H9 (cell line): ENCODE results near the gene HOXA2. TPM values are rescaled to one million over a fixed set of nuclear protein-coding genes. Genes with fewer than 3 reads are reported as not detected.

ENCODE experiments used
- DNase-seq: peaks from one replicate; pipeline ENCODE4 v3.0.0-alpha.2; 2017
- H2AFZ ChIP-seq: one replicate; pipeline ENCODE4 v1.6.1; 2013; ENCODE audit warnings: mild to moderate bottlenecking, low read length, control low read depth, moderate library complexity
- H2AK5ac ChIP-seq: 2 replicates; pipeline ENCODE4 v1.6.1; 2013; ENCODE audit warnings: low read length, control low read depth, mixed read lengths; ENCODE audit not compliant: insufficient read length
- H2BK120ac ChIP-seq: one replicate; pipeline ENCODE4 v1.6.1; 2013; ENCODE audit warnings: low read depth, mild to moderate bottlenecking, low read length, control low read depth, inconsistent platforms; ENCODE audit not compliant: poor library complexity, severe bottlenecking
- H2BK12ac ChIP-seq: 2 replicates; pipeline ENCODE4 v1.6.1; 2013; ENCODE audit warnings: low read length, control low read depth, mixed read lengths, low read depth; ENCODE audit not compliant: insufficient read length
- H2BK15ac ChIP-seq: 2 replicates; pipeline ENCODE4 v1.6.1; 2013; ENCODE audit warnings: low read depth, low read length, control low read depth
- H2BK20ac ChIP-seq: one replicate; pipeline ENCODE4 v1.6.1; 2013; ENCODE audit warnings: low read depth, mild to moderate bottlenecking, low read length, control low read depth, inconsistent platforms; ENCODE audit not compliant: poor library complexity, severe bottlenecking
- H2BK5ac ChIP-seq: 2 replicates; pipeline ENCODE4 v1.6.1; 2013; ENCODE audit warnings: low read length, control low read depth, mixed read lengths; ENCODE audit not compliant: insufficient read length
- H3K14ac ChIP-seq: 2 replicates; pipeline ENCODE4 v1.6.1; 2013; ENCODE audit warnings: low read length, control low read depth; ENCODE audit not compliant: insufficient read depth
- H3K18ac ChIP-seq: 2 replicates; pipeline ENCODE4 v1.6.1; 2013; ENCODE audit warnings: low read depth, mild to moderate bottlenecking, mixed read lengths, low read length, control low read depth; ENCODE audit not compliant: insufficient read length
- H3K23ac ChIP-seq: 2 replicates; pipeline ENCODE4 v1.6.1; 2013; ENCODE audit warnings: low read length, control low read depth, mixed read lengths, low read depth; ENCODE audit not compliant: insufficient read length
- H3K23me2 ChIP-seq: 2 replicates; pipeline ENCODE4 v1.6.1; 2013; ENCODE audit warnings: low read depth, mild to moderate bottlenecking, mixed read lengths, low read length, control low read depth; ENCODE audit not compliant: insufficient read length, poor library complexity, severe bottlenecking
- H3K27ac ChIP-seq: 2 replicates; pipeline ENCODE4 v1.5.1; 2013; ENCODE audit warnings: low read length, control low read depth, mixed read lengths, low read depth; ENCODE audit not compliant: insufficient read length
- H3K27me3 ChIP-seq: 2 replicates; pipeline ENCODE4 v1.6.1; 2013; ENCODE audit warnings: low read length, control low read depth, inconsistent platforms; ENCODE audit not compliant: insufficient read depth
- H3K4ac ChIP-seq: 2 replicates; pipeline ENCODE4 v1.6.1; 2013; ENCODE audit warnings: low read depth, mild to moderate bottlenecking, control low read depth, inconsistent platforms, low read length, moderate library complexity
- H3K4me1 ChIP-seq: 2 replicates; pipeline ENCODE4 v1.6.1; 2013; ENCODE audit warnings: low read length, control low read depth, inconsistent platforms; ENCODE audit not compliant: insufficient read depth
- H3K4me2 ChIP-seq: 2 replicates; pipeline ENCODE4 v1.6.1; 2013; ENCODE audit warnings: low read length, control low read depth, mixed read lengths; ENCODE audit not compliant: insufficient read length, insufficient read depth
- H3K56ac ChIP-seq: 2 replicates; pipeline ENCODE4 v1.6.1; 2013; ENCODE audit warnings: low read depth, mild to moderate bottlenecking, mixed read lengths, low read length, control low read depth; ENCODE audit not compliant: insufficient read length
- H3K79me1 ChIP-seq: 2 replicates; pipeline ENCODE4 v1.6.1; 2013; ENCODE audit warnings: low read depth, mild to moderate bottlenecking, moderate library complexity, low read length, control low read depth, inconsistent platforms; ENCODE audit not compliant: insufficient read depth, poor library complexity, severe bottlenecking
- H3K79me2 ChIP-seq: 2 replicates; pipeline ENCODE4 v1.6.1; 2013; ENCODE audit warnings: low read length, control low read depth, inconsistent platforms; ENCODE audit not compliant: insufficient read depth
- H3K9ac ChIP-seq: 2 replicates; pipeline ENCODE4 v1.6.1; 2013; ENCODE audit warnings: low read length, control low read depth, mixed read lengths; ENCODE audit not compliant: insufficient read length; ENCODE audit errors: extremely low read depth
- H3K9me3 ChIP-seq: one replicate; pipeline ENCODE4 v1.6.1; 2013; ENCODE audit warnings: low read depth, low read length, inconsistent platforms; ENCODE audit not compliant: control insufficient read depth
- H3T11ph ChIP-seq: one replicate; pipeline ENCODE4 v1.6.1; 2013; ENCODE audit warnings: mild to moderate bottlenecking, low read length, control low read depth, inconsistent platforms
- H4K20me1 ChIP-seq: one replicate; pipeline ENCODE4 v1.6.1; 2013; ENCODE audit not compliant: control insufficient read depth, insufficient read length, insufficient read depth
- H4K5ac ChIP-seq: 2 replicates; pipeline ENCODE4 v1.6.1; 2013; ENCODE audit warnings: low read depth, mild to moderate bottlenecking, mixed read lengths, low read length, control low read depth; ENCODE audit not compliant: insufficient read length
- H4K8ac ChIP-seq: replicated peaks from 2 replicates; pipeline ENCODE4 v1.6.1; 2013; ENCODE audit warnings: low read length, control low read depth, mixed read lengths, low read depth; ENCODE audit not compliant: insufficient read length
- H4K91ac ChIP-seq: 2 replicates; pipeline ENCODE4 v1.6.1; 2013; ENCODE audit warnings: low read depth, mild to moderate bottlenecking, moderate library complexity, mixed read lengths, low read length, control low read depth; ENCODE audit not compliant: insufficient read length
- H3K27ac Mint-ChIP-seq, 3 experiments: 2 replicates in 2 of 3; 3 replicates in 1 of 3; pipeline ENCODE4 v1.8.0; 2020 to 2021; ENCODE audit warnings: mixed read lengths in 3 of 3, mild to moderate bottlenecking in 1 of 3, moderate library complexity in 1 of 3
- H3K27me3 Mint-ChIP-seq: 2 replicates; pipeline ENCODE4 v1.8.0; 2021; ENCODE audit warnings: low read depth, mild to moderate bottlenecking, moderate library complexity, mixed read lengths
- H3K36me3 Mint-ChIP-seq, 3 experiments: 2 replicates in 2 of 3; 3 replicates in 1 of 3; pipeline ENCODE4 v1.8.0; 2020 to 2021; ENCODE audit warnings: low read depth in 3 of 3, mixed read lengths in 3 of 3; ENCODE audit not compliant: insufficient read depth in 1 of 3
- H3K4me1 Mint-ChIP-seq, 2 experiments: 2 replicates each; pipeline ENCODE4 v1.8.0; 2020; ENCODE audit warnings: mixed read lengths in 2 of 2
- H3K4me3 Mint-ChIP-seq, 2 experiments: 2 replicates in 1 of 2; 3 replicates in 1 of 2; pipeline ENCODE4 v1.8.0; 2020 to 2021; ENCODE audit warnings: mild to moderate bottlenecking in 2 of 2, mixed read lengths in 2 of 2, moderate library complexity in 1 of 2
- H3K9me3 Mint-ChIP-seq, 2 experiments: 2 replicates in 1 of 2; 3 replicates in 1 of 2; pipeline ENCODE4 v1.8.0; 2020; ENCODE audit warnings: mild to moderate bottlenecking in 2 of 2, mixed read lengths in 2 of 2, moderate library complexity in 1 of 2
- WGBS: extraction: QIAGEN DNeasy Blood & Tissue Kit; methylation state at CpG from one replicate; pipeline ENCODE4 v1.1.7; 2013; ENCODE audit warnings: missing lambda C conversion rate, low lambda C conversion rate, mixed read lengths; ENCODE audit not compliant: insufficient read length; ENCODE audit errors: extremely low coverage; 5-methylcytosine and 5-hydroxymethylcytosine counted together
- total RNA-seq: library from RNA; stranded (reverse); gene quantifications from 2 replicates; pipeline ENCODE4 v1.2.1, GENCODE V29; 2021
- TF ChIP-seq, protein P1 (sequence below): fragments of 200-600 bp; sonication (generic); conservative IDR thresholded peaks from 3 replicates; pipeline ENCODE4 v1.8.0; 2021; ENCODE audit warnings: antibody characterized with exemption, mild to moderate bottlenecking

The HOXA2 gene
- total RNA-seq, 1 experiment from 2014 or later, result not detected

GRCh38 chr7:27117887-27118491 lies 15.5 kb upstream of the HOXA2 start:
- H3K79me2 ChIP-seq, result no peaks in the 10 kb centered on the region
- Mint-ChIP-seq H3K4me1 (peaks cover 3 to 14% of the 10 kb centered on the region in 2 experiments; a peak in 3 of 4 replicates), H3K27me3 (peaks cover 98% of the 10 kb centered on the region), H3K9me3 (peaks cover 0 to 7% of the 10 kb centered on the region in 2 experiments; a peak in 2 of 5 replicates), H3K36me3 (peaks cover 0 to 5% (median 0%) of the 10 kb centered on the region in 3 experiments; a peak in 1 of 7 replicates), H3K27ac (no peak overlapping the region), H3K4me3 (no peak overlapping the region)
- H3T11ph ChIP-seq, result no peak overlapping the region
- no peak overlapping the region for H2BK15ac ChIP-seq
- no peak overlapping the region for H4K8ac ChIP-seq
- H4K20me1 ChIP-seq, result no peaks in the 10 kb centered on the region
- DNase-seq, result no peak
- TF ChIP-seq, protein P1, sequence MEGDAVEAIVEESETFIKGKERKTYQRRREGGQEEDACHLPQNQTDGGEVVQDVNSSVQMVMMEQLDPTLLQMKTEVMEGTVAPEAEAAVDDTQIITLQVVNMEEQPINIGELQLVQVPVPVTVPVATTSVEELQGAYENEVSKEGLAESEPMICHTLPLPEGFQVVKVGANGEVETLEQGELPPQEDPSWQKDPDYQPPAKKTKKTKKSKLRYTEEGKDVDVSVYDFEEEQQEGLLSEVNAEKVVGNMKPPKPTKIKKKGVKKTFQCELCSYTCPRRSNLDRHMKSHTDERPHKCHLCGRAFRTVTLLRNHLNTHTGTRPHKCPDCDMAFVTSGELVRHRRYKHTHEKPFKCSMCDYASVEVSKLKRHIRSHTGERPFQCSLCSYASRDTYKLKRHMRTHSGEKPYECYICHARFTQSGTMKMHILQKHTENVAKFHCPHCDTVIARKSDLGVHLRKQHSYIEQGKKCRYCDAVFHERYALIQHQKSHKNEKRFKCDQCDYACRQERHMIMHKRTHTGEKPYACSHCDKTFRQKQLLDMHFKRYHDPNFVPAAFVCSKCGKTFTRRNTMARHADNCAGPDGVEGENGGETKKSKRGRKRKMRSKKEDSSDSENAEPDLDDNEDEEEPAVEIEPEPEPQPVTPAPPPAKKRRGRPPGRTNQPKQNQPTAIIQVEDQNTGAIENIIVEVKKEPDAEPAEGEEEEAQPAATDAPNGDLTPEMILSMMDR, result no peak
- H2BK5ac ChIP-seq, result no peak overlapping the region
- no peak overlapping the region for H3K14ac ChIP-seq
- no peaks in the 10 kb centered on the region for H3K4me1 ChIP-seq
- H3K18ac ChIP-seq, result no peak overlapping the region
- H3K23ac ChIP-seq, result no peak overlapping the region
- H3K79me1 ChIP-seq, result no peaks in the 10 kb centered on the region
- H3K27ac ChIP-seq, result no peak overlapping the region
- no peak overlapping the region for H4K91ac ChIP-seq
- H2BK120ac ChIP-seq, result no peak overlapping the region
- H3K4me2 ChIP-seq, result no peak overlapping the region
- WGBS, result no CpG with 5 or more reads among the region's 19 CpGs
- no peak overlapping the region for H2BK20ac ChIP-seq
- H3K9me3 ChIP-seq, result no peaks in the 10 kb centered on the region
- peaks cover 97% of the 10 kb centered on the region for H3K27me3 ChIP-seq
- H3K4ac ChIP-seq, result no peak overlapping the region
- no peak overlapping the region for H3K56ac ChIP-seq
- H3K23me2 ChIP-seq, result peaks cover 3% of the 10 kb centered on the region
- H2AK5ac ChIP-seq, result no peak overlapping the region
- no peak overlapping the region for H2AFZ ChIP-seq
- H3K9ac ChIP-seq, result no peak overlapping the region
- H4K5ac ChIP-seq, result no peak overlapping the region
- no peak overlapping the region for H2BK12ac ChIP-seq
